ENCODE results near the gene PTPN5.
"Not testable (repeated sequence)": the region's sequence is repeated elsewhere in the genome, so short reads cannot be mapped to it uniquely, and the experiment has no call there.

The PTPN5 gene

GRCh38 chr11:18709414-18709813 is 82.2 kb downstream of the PTPN5 start:
- no peak for DNase-seq (ENCODE audit: low spot score)

GRCh38 chr11:18707811-18708340 is 83.7 kb downstream of the PTPN5 start:
- no peak for DNase-seq (ENCODE audit: low spot score)

- peak; percentile 87 for DNase-seq (ENCODE audit: low spot score)
Measured at GRCh38 chr11:18706330-18707243, 85.0 kb downstream of the PTPN5 start.

GRCh38 chr11:18705651-18706281 is 85.8 kb downstream of the PTPN5 start:
- DNase-seq (ENCODE audit: low spot score): peak; percentile 38

GRCh38 chr11:18704698-18705097 is 86.9 kb downstream of the PTPN5 start:
- no peak for DNase-seq (ENCODE audit: low spot score)

- DNase-seq (ENCODE audit: low spot score): no peak
Measured at GRCh38 chr11:18704045-18704645, 87.5 kb downstream of the PTPN5 start.

- DNase-seq (ENCODE audit: low spot score): no peak
Measured at GRCh38 chr11:18703001-18703763, 88.4 kb downstream of the PTPN5 start.

GRCh38 chr11:18701614-18702216 is 89.9 kb downstream of the PTPN5 start:
- no peak for DNase-seq (ENCODE audit: low spot score)

GRCh38 chr11:18700872-18701271 is 90.7 kb downstream of the PTPN5 start:
- no peak for DNase-seq (ENCODE audit: low spot score)

- no peak for DNase-seq (ENCODE audit: low spot score)
Measured at GRCh38 chr11:18700375-18700774, 91.2 kb downstream of the PTPN5 start.

GRCh38 chr11:18699848-18700261 is 91.7 kb downstream of the PTPN5 start:
- DNase-seq (ENCODE audit: low spot score): no peak

GRCh38 chr11:18699269-18699596 is 92.4 kb downstream of the PTPN5 start:
- no peak for DNase-seq (ENCODE audit: low spot score)

- DNase-seq (ENCODE audit: low spot score): peak; percentile 92
Measured at GRCh38 chr11:18698341-18699268, 93.0 kb downstream of the PTPN5 start, which contains the start of gene TMEM86A. TMEM86A (plus strand) TSS chr11:18698779; CDS start chr11:18698887, 108 bp downstream.

GRCh38 chr11:18697576-18697975 is 94.0 kb downstream of the PTPN5 start:
- DNase-seq (ENCODE audit: low spot score): no peak

- no peak for DNase-seq (ENCODE audit: low spot score)
Measured at GRCh38 chr11:18696638-18697225, 94.9 kb downstream of the PTPN5 start.

GRCh38 chr11:18692941-18693760 is 98.4 kb downstream of the PTPN5 start:
- no peak for DNase-seq (ENCODE audit: low spot score)

- DNase-seq (ENCODE audit: low spot score): not testable (repeated sequence)
Measured at GRCh38 chr11:18691467-18692140, 100.0 kb downstream of the PTPN5 start.

GRCh38 chr11:18684267-18684666 is 107.3 kb downstream of the PTPN5 start:
- no peak for DNase-seq (ENCODE audit: low spot score)

Data from germinal center (tissue), 1 donor.